ENCODE results near the gene TEX14.
A peak's percentile ranks its signal among the peaks of the same experiment; 100 is the strongest.

TEX14 gene

GRCh38 chr17:58641887-58642311, 49.9 kb downstream of the TEX14 start:
- DNase-seq, result no peak

- DNase-seq, result no peak
These were observed 51.6 kb downstream of the TEX14 start for GRCh38 chr17:58640202-58640601.

- no peak for DNase-seq
These were observed 52.2 kb downstream of the TEX14 start for GRCh38 chr17:58639681-58640080.

GRCh38 chr17:58637011-58637570, 54.8 kb downstream of the TEX14 start:
- DNase-seq, result no peak

GRCh38 chr17:58632324-58633314, 59.2 kb downstream of the TEX14 start:
- DNase-seq, result no peak

GRCh38 chr17:58631523-58632323, 60.1 kb downstream of the TEX14 start:
- peak; percentile 98 for DNase-seq

GRCh38 chr17:58630883-58631522, 60.8 kb downstream of the TEX14 start:
- no peak for DNase-seq

GRCh38 chr17:58626905-58627304, 64.9 kb downstream of the TEX14 start:
- DNase-seq, result no peak

GRCh38 chr17:58624751-58625150, 67.1 kb downstream of the TEX14 start:
- no peak for DNase-seq

- no peak for DNase-seq
These were observed 70.7 kb downstream of the TEX14 start for GRCh38 chr17:58621174-58621573.

- no peak for DNase-seq
These were observed 73.5 kb downstream of the TEX14 start for GRCh38 chr17:58618336-58618735.

GRCh38 chr17:58617563-58617962, 74.3 kb downstream of the TEX14 start:
- no peak for DNase-seq

- no peak for DNase-seq
These were observed 75.8 kb downstream of the TEX14 start for GRCh38 chr17:58615768-58616659.

GRCh38 chr17:58614859-58615459, 76.9 kb downstream of the TEX14 start:
- DNase-seq, result no peak

- no peak for DNase-seq
These were observed 80.5 kb downstream of the TEX14 start for GRCh38 chr17:58611331-58611730.

- DNase-seq, result no peak
These were observed 84.9 kb downstream of the TEX14 start for GRCh38 chr17:58606934-58607333.

GRCh38 chr17:58605986-58606385, 85.9 kb downstream of the TEX14 start:
- DNase-seq, result no peak

GRCh38 chr17:58605470-58605869, 86.4 kb downstream of the TEX14 start:
- no peak for DNase-seq

GRCh38 chr17:58601976-58602375, 89.9 kb downstream of the TEX14 start:
- DNase-seq, result no peak

- no peak for DNase-seq
These were observed 94.5 kb downstream of the TEX14 start for GRCh38 chr17:58597371-58597770.

- DNase-seq, result no peak
These were observed 96.6 kb downstream of the TEX14 start for GRCh38 chr17:58595194-58595792.

All from DMS 273 treated with DMSO at 0.1 percent for 48 hours (cell line).